Measurements from ENCODE around the gene ALK.

ALK gene

DNA sequence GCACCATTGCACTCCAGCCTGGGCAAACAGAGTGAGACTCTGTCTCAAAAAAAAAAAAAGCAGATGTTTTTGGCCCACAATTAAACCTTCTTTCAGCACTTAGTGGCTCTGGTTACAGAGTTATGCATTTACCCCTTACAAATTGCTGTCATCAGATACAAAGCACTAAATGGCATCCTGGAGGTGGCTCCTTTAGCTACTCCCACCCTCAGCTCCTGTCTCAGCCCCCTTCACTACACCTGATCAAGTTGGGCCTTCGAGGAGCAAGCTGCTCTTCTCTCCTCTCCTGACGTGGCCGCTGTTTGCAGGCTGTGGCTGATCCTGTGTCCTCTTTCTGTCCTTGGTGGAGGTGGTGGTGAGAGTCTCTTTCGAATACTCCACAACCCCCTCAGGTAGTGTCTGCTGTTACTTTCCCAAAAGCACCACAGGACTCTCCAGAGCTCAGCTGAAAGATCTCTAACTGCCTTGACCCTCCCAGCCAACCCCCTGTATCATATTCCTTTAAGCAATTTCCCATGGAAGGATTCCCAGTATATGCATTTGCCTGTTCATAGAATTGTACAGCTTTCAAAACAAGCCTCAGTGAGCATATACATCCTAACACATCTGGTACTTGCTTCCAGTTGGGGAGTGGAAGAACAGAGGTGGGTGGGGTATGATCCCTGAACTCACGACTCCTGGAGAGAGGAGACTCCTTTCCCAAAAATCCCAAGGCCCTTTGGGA lies 520.3 kb downstream of the ALK start:
- DNase-seq (ENCODE audit: low read depth): no peak

DNA sequence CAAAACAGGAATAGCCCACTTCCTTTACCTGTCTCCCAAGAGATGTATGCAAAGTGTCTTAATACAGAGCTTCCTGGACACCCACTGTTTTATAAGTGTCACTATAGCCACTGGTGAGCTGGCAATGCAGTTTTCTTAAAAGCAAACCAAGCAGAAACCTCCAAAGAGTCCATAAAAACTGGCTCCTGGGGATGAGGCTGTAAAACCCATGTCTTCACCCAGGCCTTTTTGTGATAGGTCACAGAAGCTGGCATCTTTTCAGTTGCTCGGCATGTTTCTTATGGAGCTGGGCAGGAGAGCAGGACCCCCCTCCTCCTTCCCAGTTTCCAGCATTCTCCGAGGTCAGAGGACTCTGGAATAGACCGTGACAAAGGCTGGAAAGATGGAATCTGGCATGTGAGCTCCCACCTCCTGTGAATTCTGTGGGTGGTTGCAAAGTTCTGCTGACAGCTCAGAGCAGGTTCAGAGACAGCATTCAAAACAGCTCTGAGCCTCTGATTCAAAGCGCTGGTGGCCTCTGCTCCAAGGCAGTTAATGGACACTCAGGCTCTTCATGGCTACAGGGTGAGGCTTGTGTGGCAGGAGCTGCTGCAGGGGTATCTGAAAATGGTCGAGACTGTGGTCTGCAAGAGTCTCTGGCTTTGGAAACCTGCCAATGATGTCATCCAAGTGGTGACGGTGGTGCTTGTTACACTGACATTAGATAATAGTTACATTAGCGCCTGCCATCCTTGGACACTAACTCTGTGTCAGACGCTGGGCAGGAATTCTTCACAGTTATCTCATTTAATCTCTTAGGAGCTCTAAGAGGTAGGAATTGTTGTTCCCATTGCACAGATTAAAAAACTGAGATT lies 522.8 kb downstream of the ALK start:
- DNase-seq (ENCODE audit: low read depth): peak; percentile 7

DNA sequence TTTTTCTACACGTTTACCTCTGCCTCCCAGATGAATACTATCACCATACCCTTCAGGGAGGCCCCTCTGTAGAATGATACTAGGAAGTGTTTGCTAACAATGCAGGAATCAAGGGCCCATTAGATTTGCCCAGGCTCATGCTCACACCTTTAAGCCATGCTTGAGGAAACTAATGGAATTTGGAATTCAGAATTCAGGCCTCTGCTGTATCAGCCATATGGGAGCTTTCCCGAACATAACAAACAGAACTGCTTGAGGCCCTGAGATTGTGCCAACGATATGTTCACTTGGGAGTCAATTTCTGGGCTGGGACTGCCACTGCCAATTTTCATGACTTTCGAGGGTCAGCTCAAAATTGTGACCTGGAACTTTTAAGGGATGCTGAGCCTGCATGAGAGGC lies 523.7 kb downstream of the ALK start:
- DNase-seq (ENCODE audit: low read depth): no peak

DNA sequence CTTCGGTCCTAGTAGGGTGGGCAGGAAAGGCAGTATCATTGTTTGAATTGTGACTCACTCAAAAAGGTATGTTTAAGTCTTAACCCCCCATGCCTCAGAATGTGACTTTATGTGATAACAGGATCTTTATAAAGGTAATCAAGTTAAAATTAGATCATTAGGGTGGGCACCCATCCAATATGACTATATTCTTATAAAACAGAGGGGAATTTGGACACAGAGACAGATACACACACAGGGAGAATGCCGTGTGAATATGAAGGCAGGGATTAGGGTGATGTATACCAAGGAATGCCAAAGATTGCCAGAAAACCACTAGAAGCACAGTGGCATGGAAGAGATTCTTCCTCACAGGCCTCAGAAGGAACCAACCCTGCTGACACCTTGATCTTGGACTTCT lies 524.3 kb downstream of the ALK start:
- DNase-seq (ENCODE audit: low read depth): peak; percentile 15

DNA sequence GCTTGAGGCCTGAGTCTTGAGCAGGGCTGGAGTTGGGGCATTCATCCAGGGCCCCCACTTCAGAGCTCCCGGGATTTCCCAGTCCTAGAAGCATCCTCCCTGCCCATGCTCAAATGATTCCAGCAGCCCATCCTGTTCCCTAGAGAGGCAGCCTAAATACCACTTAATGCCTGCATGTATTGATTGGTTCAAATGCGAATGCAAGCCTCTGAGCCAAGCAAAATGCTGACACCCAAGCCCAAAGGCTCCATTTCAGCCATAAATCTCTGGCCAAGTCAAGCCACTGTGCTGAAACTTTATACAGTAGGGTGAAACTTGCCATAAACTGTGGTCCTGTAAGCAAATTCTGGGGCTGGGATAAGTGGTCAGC lies 526.4 kb downstream of the ALK start:
- no peak for DNase-seq (ENCODE audit: low read depth)

GRCh38 chr2:29394311-29394980 lies 526.9 kb downstream of the ALK start:
- no peak for DNase-seq (ENCODE audit: low read depth)

DNA sequence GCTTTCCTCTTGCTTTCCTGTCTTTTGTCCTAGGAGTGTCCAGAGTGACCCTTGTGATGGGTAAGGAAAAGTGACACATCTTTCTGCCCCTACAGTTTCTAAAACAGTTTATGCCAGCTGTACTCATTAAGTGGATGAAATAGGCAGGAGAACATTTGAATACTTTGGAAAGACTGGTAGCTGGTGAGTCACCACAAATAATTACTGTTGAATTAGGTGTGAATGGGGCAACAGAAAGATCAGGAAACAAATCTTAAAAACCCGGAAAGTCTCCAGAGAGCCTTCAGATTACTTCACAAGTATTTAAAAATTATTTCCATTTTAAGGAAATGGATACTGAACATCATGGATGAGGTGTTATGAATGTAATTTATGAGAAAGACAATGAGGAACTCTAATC lies 527.7 kb downstream of the ALK start:
- DNase-seq (ENCODE audit: low read depth): no peak

- no peak for DNase-seq (ENCODE audit: low read depth)
These were observed 528.6 kb downstream of the ALK start for GRCh38 chr2:29392774-29393173.

DNA sequence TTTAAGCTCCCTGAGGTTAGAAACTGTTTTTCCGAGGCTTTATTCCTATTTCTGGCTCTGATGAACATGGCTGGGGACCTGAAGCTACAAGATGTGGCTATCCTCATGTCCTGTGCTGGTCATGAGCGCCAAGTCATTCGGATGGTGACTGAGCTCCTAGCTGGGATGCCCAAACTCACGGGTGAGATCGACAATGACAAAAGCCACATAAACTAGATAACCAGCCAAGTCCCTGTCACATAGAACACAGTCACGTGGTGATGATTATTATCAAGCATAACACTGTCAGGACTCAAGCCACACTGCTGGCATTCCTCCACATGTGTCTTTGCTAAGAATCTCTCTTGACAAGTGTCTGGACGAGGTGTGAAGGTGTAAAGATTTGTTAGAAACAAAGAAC lies 531.2 kb downstream of the ALK start:
- no peak for DNase-seq (ENCODE audit: low read depth)

GRCh38 chr2:29389686-29390085 lies 531.7 kb downstream of the ALK start:
- DNase-seq (ENCODE audit: low read depth): no peak

DNA sequence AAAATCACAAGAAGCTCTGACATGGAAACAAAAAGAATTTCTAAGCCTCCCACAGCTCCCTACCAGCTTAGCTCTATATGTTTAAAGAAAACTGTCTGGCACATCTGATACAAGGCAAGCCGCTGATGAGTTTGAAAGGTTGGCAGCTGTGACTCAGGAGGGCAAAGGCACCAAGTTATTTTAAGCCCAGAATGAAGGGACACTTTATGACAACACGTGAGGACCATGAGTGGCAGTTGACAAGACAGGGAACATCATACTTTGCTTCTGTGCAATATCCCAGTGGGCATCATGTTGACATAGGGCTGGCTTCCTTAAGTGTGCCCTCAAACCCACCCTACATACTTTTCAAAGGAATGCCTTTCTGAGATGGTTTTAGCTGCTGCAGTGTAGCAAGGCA lies 533.3 kb downstream of the ALK start:
- no peak for DNase-seq (ENCODE audit: low read depth)

DNA sequence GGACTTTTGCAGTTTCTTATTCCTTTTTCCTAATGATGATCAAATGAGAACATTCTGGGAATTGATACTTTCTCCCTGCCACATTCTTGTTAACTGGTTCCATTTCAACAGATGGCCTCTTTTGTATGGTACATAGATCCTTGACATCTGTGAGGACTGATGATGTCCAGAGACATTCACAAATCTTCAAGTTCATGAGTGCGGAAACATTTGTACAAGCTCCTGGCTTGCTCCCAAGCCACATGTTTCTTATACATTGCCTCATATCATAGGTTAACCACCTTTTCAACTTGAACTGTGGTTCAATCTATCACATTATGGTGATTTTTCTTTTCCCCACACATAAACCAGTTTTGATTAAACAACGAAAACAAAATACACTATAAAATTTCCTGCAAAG lies 538.9 kb downstream of the ALK start:
- no peak for DNase-seq (ENCODE audit: low read depth)

DNA sequence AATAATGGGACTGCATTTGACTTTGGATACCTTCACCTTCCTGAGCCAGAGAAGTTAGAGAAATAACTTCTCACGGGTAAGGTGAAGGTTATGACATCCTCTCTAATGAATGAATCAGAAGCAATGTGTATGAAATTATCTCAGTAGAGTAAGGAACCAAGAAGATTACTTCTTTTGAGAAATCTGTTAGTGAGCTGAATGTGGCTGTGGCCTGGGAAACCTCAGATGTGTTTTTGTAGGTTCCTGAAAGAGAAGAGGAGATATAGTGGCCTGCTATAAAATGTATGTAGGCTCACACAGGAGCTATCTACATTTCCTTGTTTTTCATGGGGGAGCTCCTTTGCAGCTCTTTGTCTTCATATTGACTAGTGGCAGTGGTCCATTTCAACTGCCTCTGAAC lies 543.6 kb downstream of the ALK start:
- no peak for DNase-seq (ENCODE audit: low read depth)

DNA sequence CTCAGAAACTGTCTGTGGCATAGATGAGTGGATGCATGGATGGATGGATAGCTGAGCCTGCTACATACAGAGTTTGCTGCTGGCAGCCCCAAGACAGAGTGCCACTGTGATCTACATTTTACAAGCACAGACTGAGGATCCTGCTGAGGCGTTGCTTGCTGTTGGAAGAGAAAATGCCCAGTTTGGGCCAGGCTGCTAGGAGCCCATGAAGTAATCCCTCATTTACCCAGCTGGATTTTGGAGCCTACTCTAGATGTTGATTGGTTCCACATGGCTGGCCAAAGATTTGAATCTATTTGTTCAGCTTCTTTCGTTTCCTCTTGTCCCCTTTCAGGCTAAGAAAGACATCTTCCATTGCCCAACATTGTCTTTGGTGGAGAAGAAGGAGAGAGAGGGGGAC lies 544.8 kb downstream of the ALK start:
- DNase-seq (ENCODE audit: low read depth): no peak

- no peak for DNase-seq (ENCODE audit: low read depth)
These were observed 545.5 kb downstream of the ALK start for GRCh38 chr2:29375843-29376242.

DNA sequence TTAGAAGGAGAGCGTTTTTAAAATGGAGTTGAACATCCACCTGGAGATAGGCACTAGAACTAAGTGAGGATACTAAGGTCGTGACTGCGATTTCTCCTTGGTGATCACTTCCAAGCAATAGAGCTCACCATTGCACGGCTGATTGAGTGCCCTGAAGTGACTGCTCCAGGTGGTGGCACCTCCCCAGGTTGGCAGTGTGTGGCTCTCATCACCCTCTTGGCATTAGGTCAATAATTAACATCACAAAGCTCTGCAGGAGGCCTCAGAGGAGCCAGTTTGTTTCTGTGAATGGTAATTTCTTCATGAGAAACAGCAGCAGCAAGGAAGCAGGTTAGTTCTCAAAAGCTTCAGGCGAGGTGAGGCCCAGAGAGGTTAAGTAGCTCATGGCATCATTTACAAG lies 546.6 kb downstream of the ALK start:
- no peak for DNase-seq (ENCODE audit: low read depth)

DNA sequence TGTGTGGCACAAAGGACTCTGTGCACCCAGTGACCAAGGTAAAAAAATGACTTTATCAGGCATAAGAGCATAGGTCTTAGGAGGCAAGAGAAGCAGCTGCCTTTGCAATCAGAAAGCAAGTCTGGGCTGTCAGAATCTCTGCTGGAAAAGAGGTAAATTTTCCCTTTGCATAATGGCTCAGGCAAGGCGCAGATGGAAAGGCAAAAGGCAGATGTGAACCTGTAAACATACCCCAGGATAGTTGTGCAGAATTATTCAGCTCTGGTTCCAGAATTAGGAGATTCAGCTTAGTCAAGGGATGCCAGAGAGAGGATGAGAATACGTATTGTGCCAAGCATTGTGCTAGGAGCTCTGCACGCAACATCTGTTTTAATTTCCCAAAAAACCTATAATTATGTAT lies 547.5 kb downstream of the ALK start:
- DNase-seq (ENCODE audit: low read depth): no peak

DNA sequence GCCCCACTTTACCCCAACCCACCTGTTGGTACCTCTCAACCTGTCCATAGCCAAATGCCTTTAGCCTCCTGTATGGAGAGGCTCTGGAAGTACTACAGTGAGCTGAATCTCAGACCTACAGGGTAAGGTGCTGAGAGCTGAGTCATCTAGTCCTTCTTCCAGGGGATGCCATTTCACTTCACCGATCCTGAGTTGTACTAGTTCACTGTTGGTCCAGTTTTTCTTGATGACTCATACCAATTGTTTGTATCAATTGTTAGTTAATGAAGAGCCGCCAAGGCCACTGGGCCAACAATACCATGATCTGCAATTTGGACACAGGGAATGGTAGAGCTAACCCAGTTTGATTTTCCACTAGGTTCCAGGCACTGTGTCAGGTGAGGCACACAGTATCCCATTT lies 549.2 kb downstream of the ALK start:
- DNase-seq (ENCODE audit: low read depth): no peak

DNA sequence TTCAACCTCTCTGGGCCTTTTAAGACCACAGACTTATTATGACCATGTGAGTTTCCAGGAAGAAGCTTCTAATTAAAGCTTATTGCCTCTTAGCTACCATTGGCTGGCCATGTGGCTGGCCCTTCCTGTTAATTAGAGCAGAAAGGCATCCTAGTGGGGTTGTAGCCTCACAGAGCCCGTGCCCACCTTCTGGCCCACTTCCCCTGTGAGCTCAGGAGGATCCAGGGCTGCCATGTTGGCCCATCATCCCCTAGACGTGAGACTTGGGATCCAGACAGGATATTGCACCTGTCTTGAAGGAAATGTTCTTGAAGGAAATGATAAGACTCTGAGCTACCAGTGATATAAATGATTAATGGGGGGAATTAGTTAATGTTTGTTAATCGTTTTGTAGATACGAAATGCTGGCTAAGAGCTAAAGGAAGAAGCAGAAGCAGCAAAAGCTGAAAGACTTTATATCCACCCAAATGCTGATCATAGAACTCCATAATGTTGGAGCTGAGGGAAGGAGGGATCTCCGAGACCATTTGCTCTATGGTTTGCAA lies 550.7 kb downstream of the ALK start:
- DNase-seq (ENCODE audit: low read depth): no peak

GRCh38 chr2:29370173-29370572 lies 551.2 kb downstream of the ALK start:
- DNase-seq (ENCODE audit: low read depth): no peak

DNA sequence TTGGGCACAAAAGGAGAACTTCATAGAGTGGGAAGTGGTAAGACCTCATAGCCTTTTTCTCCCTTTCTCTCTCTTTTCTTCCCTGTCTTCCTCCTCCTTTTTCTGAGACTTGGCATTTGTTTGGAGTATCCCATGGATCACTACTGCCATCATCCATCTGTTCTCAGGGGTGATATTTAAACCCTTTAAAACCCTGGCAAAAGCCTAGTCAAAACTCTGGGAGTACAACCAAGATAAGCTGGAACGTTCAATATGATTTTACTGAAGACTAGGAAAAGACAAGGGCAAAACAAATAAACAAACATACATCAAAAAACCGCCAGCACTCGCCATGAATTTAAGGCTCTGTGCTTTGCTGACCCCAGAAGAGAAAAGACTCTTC lies 552.7 kb downstream of the ALK start:
- no peak for DNase-seq (ENCODE audit: low read depth)

DNA sequence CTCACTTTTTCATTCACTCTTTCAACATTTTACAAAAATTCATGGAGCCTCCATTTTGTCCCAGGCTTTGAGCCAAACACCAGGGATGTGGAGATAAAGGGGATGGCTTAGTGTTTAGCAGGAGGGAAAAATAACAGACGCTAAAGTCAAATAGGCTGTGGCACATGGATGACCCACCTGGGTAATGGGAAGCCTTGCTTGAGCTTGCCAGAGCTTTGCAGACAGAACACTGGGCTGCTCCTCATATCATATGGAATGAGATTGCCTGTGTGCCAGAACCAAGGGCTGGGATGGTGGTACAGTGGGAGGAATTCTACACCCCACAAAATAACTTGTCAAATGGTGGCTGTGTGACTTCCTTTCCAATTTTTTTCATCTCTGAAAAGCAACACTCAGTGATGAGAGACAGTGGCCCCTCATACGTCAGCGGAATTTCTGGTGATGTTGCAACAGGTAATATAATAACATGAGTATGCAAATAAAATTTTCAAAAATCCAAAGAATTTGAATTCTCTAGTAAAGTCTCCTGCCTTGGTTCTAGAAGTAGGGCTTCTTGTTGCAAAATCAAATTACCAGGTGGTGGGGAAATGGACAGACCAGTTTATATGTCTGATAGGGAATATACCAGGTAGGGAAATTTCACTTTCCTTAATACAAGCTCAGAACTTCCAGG lies 553.3 kb downstream of the ALK start:
- DNase-seq (ENCODE audit: low read depth): no peak

Data from EH (cell line).